GM21390 (cell line): Measurements from ENCODE around the gene C2CD2L.
A peak's percentile ranks its signal among the peaks of the same experiment; 100 is the strongest.
"Not testable (repeated sequence)": the region's sequence is repeated elsewhere in the genome, so short reads cannot be mapped to it uniquely, and the experiment has no call there.

ENCODE experiments used
- ATAC-seq: cut with Tn5 transposase; IDR thresholded peaks from one replicate; pipeline ENCODE4 v1.9.1; 2021; ENCODE audit not compliant: unreplicated experiment

C2CD2L gene

DNA sequence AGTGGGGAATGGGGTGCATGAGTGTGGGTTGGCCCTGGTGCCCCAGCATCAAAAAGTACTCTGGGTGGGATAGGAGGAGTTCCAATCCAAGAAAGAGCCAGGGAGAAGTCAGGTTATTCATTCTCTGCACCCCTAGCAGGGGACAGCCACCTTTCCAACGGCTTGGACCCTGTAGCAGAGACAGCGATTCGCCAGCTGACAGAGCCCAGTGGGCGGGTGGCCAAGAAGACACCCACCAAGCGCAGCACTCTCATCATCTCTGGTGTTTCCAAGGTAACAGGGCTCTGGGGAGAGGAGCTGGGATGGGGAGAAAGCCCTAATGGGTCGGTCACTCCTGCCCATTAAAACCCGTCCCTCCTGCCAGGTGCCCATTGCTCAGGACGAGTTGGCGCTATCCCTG is 6.6 kb downstream of the C2CD2L start:
- no peak for ATAC-seq

DNA sequence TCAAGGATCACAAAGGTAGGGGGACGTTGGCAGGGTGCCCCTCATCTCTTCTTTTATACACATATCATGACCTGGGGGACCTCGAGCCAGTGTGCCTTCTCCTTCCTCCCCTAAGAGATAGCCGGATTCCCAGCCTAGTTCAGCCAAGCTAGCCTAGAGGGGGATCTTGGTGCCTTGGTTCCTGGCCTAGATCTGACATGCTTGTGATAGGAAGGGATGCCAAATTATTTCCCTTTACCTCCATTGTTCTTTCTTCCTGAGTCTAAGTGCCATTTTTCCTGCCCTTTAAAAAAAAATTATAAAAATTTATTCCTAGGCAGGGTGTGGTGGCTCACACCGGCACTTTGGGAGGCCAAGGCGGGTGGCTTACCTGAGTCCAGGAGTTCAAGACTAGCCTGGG is 7.2 kb downstream of the C2CD2L start:
- no peak for ATAC-seq

DNA sequence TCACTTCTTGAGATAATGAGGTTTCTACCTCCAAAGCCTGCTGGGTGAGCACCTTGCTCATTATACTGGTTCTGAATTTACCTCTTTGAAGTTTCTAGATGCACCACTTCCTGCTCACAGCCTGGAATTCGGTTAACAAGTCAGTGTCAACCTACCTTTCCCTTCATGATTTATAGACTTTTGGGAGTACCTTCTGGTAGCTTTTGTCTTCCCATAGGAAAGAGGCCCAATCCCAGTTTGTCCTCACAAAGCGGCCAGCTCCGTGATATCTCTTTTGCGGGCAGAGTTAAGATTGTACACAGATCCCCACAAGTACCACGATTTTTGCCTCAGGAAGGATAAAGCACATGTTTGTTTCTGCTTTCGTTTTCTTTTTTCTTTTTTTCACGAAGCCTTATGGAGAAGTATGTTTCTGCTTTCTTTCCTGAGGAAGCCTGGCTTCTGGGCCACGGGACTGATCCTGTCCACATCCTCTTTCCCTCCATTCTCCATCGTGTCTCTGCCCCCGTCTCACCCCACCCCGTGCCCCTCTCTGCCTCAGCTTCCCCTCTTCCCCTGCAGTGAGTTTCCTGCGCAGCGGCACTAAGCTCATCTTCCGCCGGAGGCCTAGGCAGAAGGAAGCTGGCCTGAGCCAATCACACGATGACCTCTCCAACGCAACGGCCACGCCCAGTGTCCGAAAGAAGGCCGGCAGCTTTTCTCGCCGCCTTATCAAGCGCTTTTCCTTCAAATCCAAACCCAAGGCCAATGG is 8.5 kb downstream of the C2CD2L start:
- no peak for ATAC-seq

- ATAC-seq = no peak
These were observed 9.1 kb downstream of the C2CD2L start for GRCh38 chr11:119116235-119116594.

- no peak for ATAC-seq
These were observed 9.5 kb downstream of the C2CD2L start for GRCh38 chr11:119116601-119117000.

DNA sequence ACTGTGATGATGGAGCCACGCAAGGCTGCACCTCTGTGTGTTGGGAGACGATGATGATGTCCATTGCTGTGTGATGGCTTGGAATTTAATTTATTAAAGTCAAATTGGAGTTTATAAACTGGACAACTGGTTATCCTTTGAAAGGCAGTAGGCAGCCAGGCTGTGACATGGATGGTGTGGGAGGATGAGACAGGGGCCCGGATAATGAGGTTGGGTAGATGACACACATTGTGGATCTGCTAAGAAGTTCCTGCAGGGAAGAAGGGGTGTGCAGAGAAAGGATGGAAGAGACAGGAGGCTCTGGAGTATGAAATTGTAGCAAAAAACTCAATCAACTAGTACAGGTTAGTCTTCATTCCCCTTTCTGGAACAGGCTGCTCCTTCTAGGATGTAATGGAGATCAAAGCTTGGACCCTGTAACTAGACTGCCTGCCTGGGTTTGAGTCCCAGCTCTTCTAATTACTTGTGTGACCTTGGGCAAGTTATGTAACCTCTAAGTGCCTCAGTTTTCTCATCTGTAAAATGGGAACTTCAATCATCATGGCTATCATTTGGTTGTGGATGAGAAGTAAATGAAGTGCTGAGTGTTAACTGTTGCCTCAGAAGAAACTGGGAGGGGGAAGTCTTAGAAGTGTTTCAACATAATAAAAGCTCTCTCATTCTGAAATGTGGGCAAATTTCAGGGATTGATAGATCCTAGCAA is 10.0 kb downstream of the C2CD2L start:
- ATAC-seq = no peak

- ATAC-seq = no peak
These were observed 11.1 kb downstream of the C2CD2L start for GRCh38 chr11:119118227-119118626.

DNA sequence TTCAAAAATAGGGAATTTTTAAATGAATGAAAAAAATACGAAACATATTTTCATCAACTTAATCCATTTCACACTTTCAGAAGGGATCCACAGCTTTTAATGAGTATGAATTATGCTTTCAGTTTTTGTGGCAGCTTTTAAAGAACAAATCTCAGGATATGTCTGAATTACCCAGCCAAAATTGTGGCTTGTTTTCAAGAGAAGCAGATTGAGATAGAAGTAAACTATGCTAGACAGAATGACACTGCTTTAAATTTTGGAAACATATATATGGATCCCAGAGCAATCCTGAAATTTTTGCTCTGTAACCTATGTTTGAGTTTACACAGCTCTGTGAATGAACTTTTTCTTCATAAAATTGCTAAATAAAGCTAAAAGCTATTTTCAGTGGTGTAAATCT is 11.8 kb downstream of the C2CD2L start:
- no peak for ATAC-seq

DNA sequence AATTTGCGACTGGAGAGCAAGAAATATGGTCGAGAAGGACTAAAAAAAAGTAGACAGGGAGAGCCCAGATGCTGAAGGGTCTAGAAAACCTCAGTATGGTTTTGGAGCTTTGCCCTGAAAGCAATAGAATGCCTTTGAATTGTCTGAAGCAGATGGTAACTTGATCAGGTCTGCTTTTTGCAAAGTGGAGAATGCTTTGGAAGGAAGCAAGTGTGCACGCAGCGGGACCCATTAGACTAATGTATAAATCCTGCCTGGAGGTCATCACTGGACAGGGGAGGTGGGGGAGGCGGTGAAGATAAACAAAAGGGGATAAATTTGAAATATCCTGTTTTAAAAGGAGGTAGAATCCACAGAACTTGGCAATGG is 13.5 kb downstream of the C2CD2L start:
- no peak for ATAC-seq

DNA sequence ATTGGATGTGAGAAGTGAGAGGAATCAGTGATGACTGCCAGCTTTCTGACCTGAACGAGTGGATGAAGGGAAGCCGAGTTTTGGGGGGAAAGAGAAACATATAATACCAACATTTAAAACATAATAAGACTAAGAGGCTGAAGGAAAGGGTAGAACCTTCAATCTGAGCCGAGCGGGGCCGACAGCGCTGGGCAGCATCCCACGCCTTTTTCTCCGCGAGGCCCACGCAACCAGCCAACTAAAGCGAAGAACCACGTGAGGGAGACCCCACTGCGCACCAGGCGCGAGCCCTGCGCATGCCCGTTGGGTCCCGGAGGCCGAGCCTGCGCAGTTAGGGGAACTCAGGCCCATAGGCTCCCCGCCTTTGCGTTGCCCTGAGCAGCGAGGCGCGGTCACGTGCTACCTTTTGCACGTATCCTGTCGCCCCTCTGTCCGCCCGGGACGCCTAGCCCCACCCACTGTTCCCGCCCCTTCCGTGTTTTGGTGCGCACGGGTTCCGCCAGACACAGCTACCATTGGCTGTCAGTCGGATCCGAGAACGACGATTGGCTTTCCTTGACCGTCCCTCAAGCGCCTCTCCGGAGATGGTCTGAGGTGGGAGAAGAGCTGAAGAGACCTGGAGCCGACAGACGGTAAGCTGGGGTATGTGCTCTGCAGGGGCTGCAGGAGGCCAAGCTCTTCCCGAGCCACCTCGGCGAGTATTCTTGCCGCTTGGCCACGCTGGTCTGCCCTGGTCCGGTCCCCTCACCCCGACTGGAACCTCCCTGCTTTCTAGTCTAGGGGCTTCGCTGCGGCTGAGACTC is 14.1 kb downstream of the C2CD2L start, which contains the start of gene HINFP:
TSS of gene HINFP (plus strand) at position 573 of the 803 bp plus-strand sequence. CDS start 5,365 bp downstream, outside the sequence.
- peak; percentile 91 for ATAC-seq

DNA sequence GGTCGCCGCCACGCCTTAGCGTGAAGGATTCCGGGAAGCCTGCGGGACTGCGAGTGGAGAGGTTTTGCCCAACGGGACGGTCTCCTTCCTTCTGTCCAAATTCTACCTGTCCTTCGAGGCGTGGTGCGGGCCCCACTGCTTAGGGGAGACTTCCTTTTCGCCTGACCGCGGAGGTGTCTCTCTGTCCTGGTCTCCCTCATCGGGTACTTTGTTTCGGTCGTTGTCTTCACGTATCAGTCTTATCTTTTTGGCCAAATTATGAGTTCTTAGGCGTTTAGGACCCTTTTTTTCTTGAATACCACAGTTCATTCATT is 14.6 kb downstream of the C2CD2L start:
- peak; percentile 7 for ATAC-seq

GRCh38 chr11:119125821-119126220 is 18.7 kb downstream of the C2CD2L start:
- ATAC-seq = no peak

DNA sequence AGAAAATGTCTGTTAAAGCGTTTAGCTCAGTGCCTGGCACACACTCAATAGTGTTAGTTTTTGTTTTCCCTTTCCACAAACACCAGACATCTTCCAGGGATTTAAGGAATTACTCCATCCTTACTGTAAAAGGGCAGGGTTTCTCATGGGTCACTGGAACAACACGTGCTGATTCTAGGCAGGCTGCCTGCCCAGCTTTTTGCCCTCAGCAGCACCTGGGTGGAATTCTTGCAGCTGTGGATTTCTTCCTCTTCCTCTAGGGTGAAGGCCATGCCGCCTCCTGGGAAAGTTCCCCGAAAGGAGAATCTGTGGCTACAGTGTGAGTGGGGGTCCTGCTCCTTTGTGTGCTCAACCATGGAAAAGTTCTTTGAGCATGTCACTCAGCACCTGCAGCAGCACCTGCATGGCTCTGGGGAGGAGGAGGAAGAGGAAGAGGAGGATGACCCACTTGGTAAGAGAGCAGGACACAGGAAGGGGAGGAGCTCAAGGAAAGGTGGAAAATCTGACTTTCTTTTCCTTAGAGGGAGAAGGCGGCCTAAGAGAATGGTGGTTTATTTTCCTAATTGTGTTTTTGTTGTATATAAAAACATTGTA is 19.6 kb downstream of the C2CD2L start:
- no peak for ATAC-seq

DNA sequence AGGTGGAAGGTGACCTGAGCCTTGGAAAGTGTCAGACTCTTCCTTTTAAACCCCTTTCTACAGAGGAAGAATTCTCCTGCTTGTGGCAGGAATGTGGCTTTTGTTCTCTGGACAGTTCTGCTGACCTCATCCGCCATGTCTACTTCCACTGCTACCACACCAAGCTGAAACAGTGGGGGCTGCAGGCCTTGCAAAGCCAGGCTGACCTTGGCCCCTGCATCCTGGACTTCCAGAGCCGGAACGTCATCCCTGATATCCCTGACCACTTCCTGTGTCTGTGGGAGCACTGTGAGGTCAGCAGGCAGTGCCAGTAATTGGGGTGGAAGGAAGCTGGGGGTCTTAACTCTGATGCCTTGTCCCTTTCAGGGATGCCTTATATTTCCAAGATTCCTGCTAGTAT is 23.5 kb downstream of the C2CD2L start:
- no peak for ATAC-seq

- ATAC-seq = no peak
These were observed 27.3 kb downstream of the C2CD2L start for GRCh38 chr11:119134389-119134978.

GRCh38 chr11:119139276-119139675 is 32.1 kb downstream of the C2CD2L start:
- not testable (repeated sequence) for ATAC-seq

GRCh38 chr11:119144825-119145486 is 37.8 kb downstream of the C2CD2L start:
- no peak for ATAC-seq

DNA sequence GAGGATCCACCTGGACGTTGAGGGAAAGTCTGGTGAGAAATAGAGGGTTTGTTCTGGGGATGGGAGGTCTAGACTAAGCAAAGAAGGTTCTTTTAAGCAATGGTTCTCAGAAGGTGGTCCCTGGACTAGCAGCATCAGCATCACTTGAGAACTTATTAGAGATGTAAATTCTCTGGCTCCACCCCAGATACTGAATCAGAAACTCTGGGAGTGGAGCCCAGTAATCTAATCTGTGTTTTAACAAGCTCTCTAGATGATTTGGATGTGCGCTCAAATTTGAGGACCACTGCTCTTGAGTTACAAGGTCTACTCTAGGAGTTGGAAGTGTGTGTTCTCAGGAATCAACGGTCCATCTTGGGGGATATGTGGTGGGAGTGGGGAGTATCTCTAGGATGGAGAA is 38.4 kb downstream of the C2CD2L start:
- ATAC-seq = no peak

GRCh38 chr11:119147604-119148333 is 40.6 kb downstream of the C2CD2L start:
- ATAC-seq = no peak

GRCh38 chr11:119148720-119149017 is 41.5 kb downstream of the C2CD2L start:
- no peak for ATAC-seq
